ENCODE results near the gene CENPX.

CENPX gene

GRCh38 chr17:82013772-82014321 lies 8.8 kb downstream of the CENPX start:
- no peak for DNase-seq (ENCODE audit: extremely low read depth in 1 of 2, low read depth in 1 of 2)

- no peak for DNase-seq (ENCODE audit: extremely low read depth in 1 of 2, low read depth in 1 of 2)
Measured at GRCh38 chr17:82013341-82013740, 9.3 kb downstream of the CENPX start.

GRCh38 chr17:82012640-82013295 lies 9.9 kb downstream of the CENPX start:
- no peak for DNase-seq (ENCODE audit: extremely low read depth in 1 of 2, low read depth in 1 of 2)

- DNase-seq (ENCODE audit: extremely low read depth in 1 of 2, low read depth in 1 of 2), result no peak
Measured at GRCh38 chr17:82012261-82012639, 10.4 kb downstream of the CENPX start.

- no peak for DNase-seq (ENCODE audit: extremely low read depth in 1 of 2, low read depth in 1 of 2)
Measured at GRCh38 chr17:82011617-82012187, 11.0 kb downstream of the CENPX start.

- DNase-seq (ENCODE audit: extremely low read depth in 1 of 2, low read depth in 1 of 2), result no peak
Measured at GRCh38 chr17:82010575-82011525, 11.8 kb downstream of the CENPX start.

- DNase-seq (ENCODE audit: extremely low read depth in 1 of 2, low read depth in 1 of 2), result no peak
Measured at GRCh38 chr17:82009413-82009812, 13.3 kb downstream of the CENPX start.

GRCh38 chr17:82008941-82009405 lies 13.7 kb downstream of the CENPX start:
- no peak for DNase-seq (ENCODE audit: extremely low read depth in 1 of 2, low read depth in 1 of 2)

- DNase-seq (ENCODE audit: extremely low read depth in 1 of 2, low read depth in 1 of 2), result no peak
Measured at GRCh38 chr17:82008258-82008940, 14.3 kb downstream of the CENPX start.

- DNase-seq (ENCODE audit: extremely low read depth in 1 of 2, low read depth in 1 of 2), result no peak
Measured at GRCh38 chr17:82007495-82008257, 15.0 kb downstream of the CENPX start.

GRCh38 chr17:82007228-82007494 lies 15.5 kb downstream of the CENPX start:
- no peak for DNase-seq (ENCODE audit: extremely low read depth in 1 of 2, low read depth in 1 of 2)

GRCh38 chr17:82006468-82007227 lies 16.0 kb downstream of the CENPX start:
- no peak for DNase-seq (ENCODE audit: extremely low read depth in 1 of 2, low read depth in 1 of 2)

- DNase-seq (ENCODE audit: extremely low read depth in 1 of 2, low read depth in 1 of 2), result no peak
Measured at GRCh38 chr17:82005701-82006348, 16.9 kb downstream of the CENPX start.

GRCh38 chr17:82004517-82005455 lies 17.9 kb downstream of the CENPX start:
- no peak for DNase-seq (ENCODE audit: extremely low read depth in 1 of 2, low read depth in 1 of 2)

- DNase-seq (ENCODE audit: extremely low read depth in 1 of 2, low read depth in 1 of 2), result no peak
Measured at GRCh38 chr17:82003411-82004381, 19.0 kb downstream of the CENPX start.

- DNase-seq (ENCODE audit: extremely low read depth in 1 of 2, low read depth in 1 of 2), result no peak
Measured at GRCh38 chr17:82001571-82002056, 21.1 kb downstream of the CENPX start.
